ENCODE measurements around the gene MATK. TPM values are rescaled to one million over a fixed set of nuclear protein-coding genes. Genes with fewer than 3 reads are reported as not detected.

The MATK gene
- total and polyA plus RNA-seq, 2 donors from 2014 or later, result 2.7 to 4.2 TPM

DNA sequence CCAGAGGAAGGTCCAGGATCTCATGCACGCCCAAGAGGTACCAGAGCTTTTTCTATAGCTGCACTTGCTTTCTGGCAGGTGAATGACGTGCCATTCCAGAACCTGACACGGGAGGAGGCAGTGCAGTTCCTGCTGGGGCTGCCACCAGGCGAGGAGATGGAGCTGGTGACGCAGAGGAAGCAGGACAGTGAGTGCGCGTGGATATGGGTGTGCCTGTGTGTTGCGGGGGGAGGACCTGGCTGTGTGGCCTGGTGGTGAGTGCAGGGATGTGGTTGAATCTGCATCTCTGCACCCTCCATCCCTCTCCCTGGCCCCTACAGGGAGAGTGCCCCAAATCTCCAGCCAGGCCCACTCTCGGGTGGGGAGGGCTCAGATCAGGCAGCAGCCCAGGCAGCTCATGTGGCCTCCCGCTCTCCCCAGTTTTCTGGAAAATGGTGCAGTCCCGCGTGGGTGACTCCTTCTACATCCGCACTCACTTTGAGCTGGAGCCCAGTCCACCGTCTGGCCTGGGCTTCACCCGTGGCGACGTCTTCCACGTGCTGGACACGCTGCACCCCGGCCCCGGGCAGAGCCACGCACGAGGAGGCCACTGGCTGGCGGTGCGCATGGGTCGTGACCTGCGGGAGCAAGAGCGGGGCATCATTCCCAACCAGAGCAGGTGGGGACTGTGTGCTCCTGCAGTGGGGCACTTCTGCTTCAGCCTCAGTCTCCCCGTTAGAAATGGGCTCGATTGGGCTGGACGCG is 47.5 kb downstream of the MATK start:
- intact Hi-C loops (cut with DNase I), result no loop called here
- H3K9ac ChIP-seq (ENCODE audit: low read length in 3 of 3), result no peak overlapping the region
- DNase-seq (no peak), FAIRE-seq (no peak)
- no peaks in the 10 kb centered on the region for H3K27me3 ChIP-seq (ENCODE audit: control insufficient read depth, insufficient read depth, low read length)
- peaks cover 0 to 3% (median 0%) of the 10 kb centered on the region in 3 donors for H3K9me3 ChIP-seq (ENCODE audit: control insufficient read depth in 2 of 3, insufficient read depth in 1 of 3, low read length in 3 of 3)
- H3K36me3 ChIP-seq (ENCODE audit: control insufficient read depth in 2 of 3, insufficient read depth in 3 of 3, low read length in 3 of 3), result peaks cover 0 to 12% (median 3%) of the 10 kb centered on the region in 3 donors
- no peaks in the 10 kb centered on the region for H3K4me1 ChIP-seq (ENCODE audit: control insufficient read depth in 2 of 3, insufficient read depth in 2 of 3, low read depth in 1 of 3, low read length in 3 of 3)
- H3K4me3 ChIP-seq (ENCODE audit: low read length in 3 of 3), result no peak overlapping the region
- no peak overlapping the region for H3K27ac ChIP-seq (ENCODE audit: low read depth in 2 of 2, low read length in 2 of 2)
- TF ChIP-seq, protein P1, sequence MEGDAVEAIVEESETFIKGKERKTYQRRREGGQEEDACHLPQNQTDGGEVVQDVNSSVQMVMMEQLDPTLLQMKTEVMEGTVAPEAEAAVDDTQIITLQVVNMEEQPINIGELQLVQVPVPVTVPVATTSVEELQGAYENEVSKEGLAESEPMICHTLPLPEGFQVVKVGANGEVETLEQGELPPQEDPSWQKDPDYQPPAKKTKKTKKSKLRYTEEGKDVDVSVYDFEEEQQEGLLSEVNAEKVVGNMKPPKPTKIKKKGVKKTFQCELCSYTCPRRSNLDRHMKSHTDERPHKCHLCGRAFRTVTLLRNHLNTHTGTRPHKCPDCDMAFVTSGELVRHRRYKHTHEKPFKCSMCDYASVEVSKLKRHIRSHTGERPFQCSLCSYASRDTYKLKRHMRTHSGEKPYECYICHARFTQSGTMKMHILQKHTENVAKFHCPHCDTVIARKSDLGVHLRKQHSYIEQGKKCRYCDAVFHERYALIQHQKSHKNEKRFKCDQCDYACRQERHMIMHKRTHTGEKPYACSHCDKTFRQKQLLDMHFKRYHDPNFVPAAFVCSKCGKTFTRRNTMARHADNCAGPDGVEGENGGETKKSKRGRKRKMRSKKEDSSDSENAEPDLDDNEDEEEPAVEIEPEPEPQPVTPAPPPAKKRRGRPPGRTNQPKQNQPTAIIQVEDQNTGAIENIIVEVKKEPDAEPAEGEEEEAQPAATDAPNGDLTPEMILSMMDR (IDR thresholded peaks at IDR 0.05; ENCODE audit: borderline replicate concordance, extremely low read depth, insufficient read depth), result no peak

- H3K4me3 ChIP-seq (ENCODE audit: low read length in 3 of 3), result no peak overlapping the region
- peaks cover 0 to 12% (median 3%) of the 10 kb centered on the region in 3 donors for H3K36me3 ChIP-seq (ENCODE audit: control insufficient read depth in 2 of 3, insufficient read depth in 3 of 3, low read length in 3 of 3)
- TF ChIP-seq, protein P1 (IDR thresholded peaks at IDR 0.05; ENCODE audit: borderline replicate concordance, extremely low read depth, insufficient read depth), result no peak
- intact Hi-C loops (cut with DNase I), result no loop called here
- H3K27me3 ChIP-seq (ENCODE audit: control insufficient read depth, insufficient read depth, low read length), result no peaks in the 10 kb centered on the region
- no peaks in the 10 kb centered on the region for H3K4me1 ChIP-seq (ENCODE audit: control insufficient read depth in 2 of 3, insufficient read depth in 2 of 3, low read depth in 1 of 3, low read length in 3 of 3)
- H3K27ac ChIP-seq (ENCODE audit: low read depth in 2 of 2, low read length in 2 of 2), result no peak overlapping the region
- no peaks in the 10 kb centered on the region for H3K9me3 ChIP-seq (ENCODE audit: control insufficient read depth in 2 of 3, insufficient read depth in 1 of 3, low read length in 3 of 3)
- no peak overlapping the region for H3K9ac ChIP-seq (ENCODE audit: low read length in 3 of 3)
- FAIRE-seq (no peak), DNase-seq (no peak)
Measured at GRCh38 chr19:3737487-3738205, 48.5 kb downstream of the MATK start.

DNA sequence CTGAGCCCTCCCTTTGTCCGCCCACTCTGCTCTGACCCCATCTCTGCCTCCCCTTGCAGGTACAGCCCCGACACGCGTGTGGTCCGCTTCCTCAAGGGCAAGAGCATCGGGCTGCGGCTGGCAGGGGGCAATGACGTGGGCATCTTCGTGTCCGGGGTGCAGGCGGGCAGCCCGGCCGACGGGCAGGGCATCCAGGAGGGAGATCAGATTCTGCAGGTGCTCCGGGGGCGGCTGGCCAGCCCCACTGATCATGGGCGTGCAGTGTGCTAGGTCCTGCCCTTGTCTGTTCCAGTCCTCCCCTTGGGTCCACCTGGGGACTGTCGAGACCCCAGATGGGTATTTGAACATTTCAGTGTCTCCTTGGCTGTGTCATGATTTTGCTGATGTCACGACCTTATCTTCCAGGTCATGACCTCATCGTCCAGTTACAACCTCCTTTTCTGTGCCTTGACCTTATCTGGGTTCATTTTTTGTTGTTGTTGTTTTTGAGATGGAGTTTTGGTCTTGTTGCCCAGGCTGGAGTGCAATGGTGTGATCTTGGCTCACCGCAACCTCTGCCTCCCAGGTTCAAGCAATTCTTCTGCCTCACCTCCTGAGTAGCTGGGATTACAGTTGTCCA is 50.0 kb downstream of the MATK start:
- DNase-seq (no peak), FAIRE-seq (no peak)
- H3K9ac ChIP-seq (ENCODE audit: low read length in 3 of 3), result no peak overlapping the region
- peaks cover 0 to 12% (median 3%) of the 10 kb centered on the region in 3 donors for H3K36me3 ChIP-seq (ENCODE audit: control insufficient read depth in 2 of 3, insufficient read depth in 3 of 3, low read length in 3 of 3)
- no peaks in the 10 kb centered on the region for H3K9me3 ChIP-seq (ENCODE audit: control insufficient read depth in 2 of 3, insufficient read depth in 1 of 3, low read length in 3 of 3)
- H3K27me3 ChIP-seq (ENCODE audit: control insufficient read depth, insufficient read depth, low read length), result no peaks in the 10 kb centered on the region
- H3K27ac ChIP-seq (ENCODE audit: low read depth in 2 of 2, low read length in 2 of 2), result no peak overlapping the region
- no peaks in the 10 kb centered on the region for H3K4me1 ChIP-seq (ENCODE audit: control insufficient read depth in 2 of 3, insufficient read depth in 2 of 3, low read depth in 1 of 3, low read length in 3 of 3)
- H3K4me3 ChIP-seq (ENCODE audit: low read length in 3 of 3), result no peak overlapping the region
- TF ChIP-seq, protein P1 (IDR thresholded peaks at IDR 0.05; ENCODE audit: borderline replicate concordance, extremely low read depth, insufficient read depth), result no peak
- intact Hi-C loops (cut with DNase I), result no loop called here
